Measurements from ENCODE around the gene DNAJC5. TPM values are rescaled to one million over a fixed set of nuclear protein-coding genes. Genes with fewer than 3 reads are reported as not detected.

DNAJC5 gene
- polyA plus RNA-seq, 3 donors = 19.0 to 22.9 (median 21.1) TPM

- H3K27ac ChIP-seq (ENCODE audit: low read depth, low read length) = no peak overlapping the region
- 89 to 93% (median 92%) methylated on average over 28 to 35 of the region's 35 CpGs for WGBS, 3 donors
Observed at GRCh38 chr20:63944078-63944941, 49.4 kb downstream of the DNAJC5 start.

- no peak overlapping the region for H3K27ac ChIP-seq (ENCODE audit: low read depth, low read length)
- WGBS, 3 donors = 88 to 91% (median 89%) methylated on average over 17 of the region's 17 CpGs
Observed at GRCh38 chr20:63945031-63945658, 50.2 kb downstream of the DNAJC5 start.

GRCh38 chr20:63945921-63946920 is 51.3 kb downstream of the DNAJC5 start:
- no peak overlapping the region for H3K27ac ChIP-seq (ENCODE audit: low read depth, low read length)
- 92 to 93% (median 93%) methylated on average over 39 of the region's 39 CpGs for WGBS, 3 donors

GRCh38 chr20:63946986-63947637 is 52.2 kb downstream of the DNAJC5 start:
- 79 to 90% (median 83%) methylated on average over 15 of the region's 15 CpGs for WGBS, 3 donors
- no peak overlapping the region for H3K27ac ChIP-seq (ENCODE audit: low read depth, low read length)

- WGBS, 3 donors = 23 to 56% (median 28%) methylated on average over 27 of the region's 27 CpGs
- H3K27ac ChIP-seq (ENCODE audit: low read depth, low read length) = no peak overlapping the region
Observed at GRCh38 chr20:63947638-63948456, 52.9 kb downstream of the DNAJC5 start.

- no peak overlapping the region for H3K27ac ChIP-seq (ENCODE audit: low read depth, low read length)
- 72 to 85% (median 75%) methylated on average over 20 of the region's 20 CpGs for WGBS, 3 donors
Observed at GRCh38 chr20:63950701-63951397, 55.9 kb downstream of the DNAJC5 start.

- WGBS, 3 donors = 69 to 75% (median 71%) methylated on average over 17 of the region's 17 CpGs
- H3K27ac ChIP-seq (ENCODE audit: low read depth, low read length) = no peak overlapping the region
Observed at GRCh38 chr20:63951398-63952209, 56.7 kb downstream of the DNAJC5 start.

- 59 to 78% (median 78%) methylated on average over 15 of the region's 15 CpGs for WGBS, 3 donors
- no peak overlapping the region for H3K27ac ChIP-seq (ENCODE audit: low read depth, low read length)
Observed at GRCh38 chr20:63952210-63952535, 57.2 kb downstream of the DNAJC5 start.

GRCh38 chr20:63952769-63953168 is 57.8 kb downstream of the DNAJC5 start:
- whole genome bisulfite sequencing, 3 donors = 75 to 89% (median 87%) methylated on average over 14 of the region's 14 CpGs
- no peak overlapping the region for H3K27ac ChIP-seq (ENCODE audit: low read depth, low read length)

GRCh38 chr20:63953764-63954429 is 59.0 kb downstream of the DNAJC5 start:
- no peak overlapping the region for H3K27ac ChIP-seq (ENCODE audit: low read depth, low read length)
- 64 to 68% (median 65%) methylated on average over 13 of the region's 13 CpGs for WGBS, 3 donors

- H3K27ac ChIP-seq (ENCODE audit: low read depth, low read length) = no peak overlapping the region
- 1 to 3% (median 1%) methylated on average over 27 to 31 of the region's 31 CpGs for WGBS, 3 donors
Observed at GRCh38 chr20:63955281-63955826, 60.4 kb downstream of the DNAJC5 start.

GRCh38 chr20:63955827-63956663 is 61.1 kb downstream of the DNAJC5 start, which contains the start of gene UCKL1:
UCKL1 (minus strand) TSS chr20:63956416; CDS start chr20:63956372, 44 bp downstream.
- 0 to 1% (median 1%) methylated on average over 80 to 103 of the region's 105 CpGs for WGBS, 3 donors
- no peak within 1 kb of the TSS for H3K27ac ChIP-seq (ENCODE audit: low read depth, low read length)

- 1% methylated on average over 15 of the region's 15 CpGs for WGBS, 3 donors
- H3K27ac ChIP-seq (ENCODE audit: low read depth, low read length) = no peak overlapping the region
Observed at GRCh38 chr20:63956664-63957003, 61.7 kb downstream of the DNAJC5 start.

GRCh38 chr20:63957004-63957689 is 62.2 kb downstream of the DNAJC5 start:
- WGBS, 3 donors = 3 to 4% (median 3%) methylated on average over 28 of the region's 28 CpGs
- no peak overlapping the region for H3K27ac ChIP-seq (ENCODE audit: low read depth, low read length)

All from adipose tissue (tissue), 3 donors.